LNCaP clone FGC (cell line): ENCODE data around the gene SLC5A10.

Experiments used
- DNase-seq: peaks from one replicate; pipeline ENCODE4 v3.0.0-alpha.2; 2011; ENCODE audit warnings: low read depth
- H3K4me3 ChIP-seq: 2 replicates; pipeline ENCODE4 v1.5.1; 2011; ENCODE audit warnings: mild to moderate bottlenecking, low read depth, low read length, control low read depth
- CTCF ChIP-seq: IDR thresholded peaks from 2 replicates; pipeline ENCODE4 v1.5.1; 2012; ENCODE audit warnings: mild to moderate bottlenecking; ENCODE audit not compliant: control insufficient read depth, insufficient read depth; ENCODE audit errors: extremely low read depth

Gene SLC5A10

GRCh38 chr17:18968345-18968744 is 16.4 kb downstream of the SLC5A10 start:
- H3K4me3 ChIP-seq = no peak overlapping the region
- DNase-seq = no peak
- TF ChIP-seq CTCF = no peak

GRCh38 chr17:18968945-18969887 is 17.3 kb downstream of the SLC5A10 start:
- DNase-seq = peak; percentile 82
- H3K4me3 ChIP-seq = no peak overlapping the region
- TF ChIP-seq CTCF = peak; percentile 26; the same call in 1 of the 2 replicates

GRCh38 chr17:18970582-18971480 is 18.9 kb downstream of the SLC5A10 start:
- TF ChIP-seq CTCF = no peak
- DNase-seq = no peak
- H3K4me3 ChIP-seq = no peak overlapping the region

GRCh38 chr17:18971801-18972200 is 19.8 kb downstream of the SLC5A10 start:
- DNase-seq = no peak
- H3K4me3 ChIP-seq = no peak overlapping the region
- no peak for TF ChIP-seq CTCF

GRCh38 chr17:18974407-18975149 is 22.6 kb downstream of the SLC5A10 start:
- DNase-seq = no peak
- H3K4me3 ChIP-seq = no peak overlapping the region
- no peak for TF ChIP-seq CTCF

- H3K4me3 ChIP-seq = no peak overlapping the region
- TF ChIP-seq CTCF = no peak
- DNase-seq = no peak
Measured at GRCh38 chr17:18975597-18975996, 23.6 kb downstream of the SLC5A10 start.
